ENCODE measurements around the gene YTHDF1.

YTHDF1 gene

GRCh38 chr20:63155266-63156165 is 60.4 kb downstream of the YTHDF1 start:
- DNase-seq (ENCODE audit: low spot score) = no peak

GRCh38 chr20:63154395-63154794 is 61.5 kb downstream of the YTHDF1 start:
- DNase-seq (ENCODE audit: low spot score) = no peak

GRCh38 chr20:63153254-63154221 is 62.4 kb downstream of the YTHDF1 start:
- no peak for DNase-seq (ENCODE audit: low spot score)

- DNase-seq (ENCODE audit: low spot score) = no peak
Observed at GRCh38 chr20:63152322-63153253, 63.3 kb downstream of the YTHDF1 start.

- DNase-seq (ENCODE audit: low spot score) = no peak
Observed at GRCh38 chr20:63151554-63152321, 64.2 kb downstream of the YTHDF1 start.

GRCh38 chr20:63150911-63151531 is 64.9 kb downstream of the YTHDF1 start:
- DNase-seq (ENCODE audit: low spot score) = no peak

- DNase-seq (ENCODE audit: low spot score) = no peak
Observed at GRCh38 chr20:63150391-63150898, 65.5 kb downstream of the YTHDF1 start.

- DNase-seq (ENCODE audit: low spot score) = no peak
Observed at GRCh38 chr20:63149531-63150192, 66.3 kb downstream of the YTHDF1 start.

GRCh38 chr20:63148696-63149095 is 67.2 kb downstream of the YTHDF1 start:
- DNase-seq (ENCODE audit: low spot score) = no peak

GRCh38 chr20:63147532-63147931 is 68.4 kb downstream of the YTHDF1 start:
- DNase-seq (ENCODE audit: low spot score) = no peak

Measured in cerebellar cortex (tissue), 1 donor.